Spleen (tissue), 11 donors: ENCODE measurements around the gene PDZD2. TPM values are rescaled to one million over a fixed set of nuclear protein-coding genes. Genes with fewer than 3 reads are reported as not detected.

Source experiments
- DNase-seq: peaks from one replicate; pipeline ENCODE4 v3.0.0-alpha.2; 2020
- H3K27ac ChIP-seq, 8 donors: fragments of 200-600 bp; sonication (generic) in 7 of 8; 1 replicate in 4 of 8; 2 replicates in 4 of 8; pipeline versions ENCODE4 v1.5.0 to v1.8.0; 2016 to 2021; ENCODE audit warnings: inconsistent platforms in 4 of 8, mild to moderate bottlenecking in 4 of 8, moderate library complexity in 1 of 8
- H3K27me3 ChIP-seq, 7 donors: fragments of 200-600 bp; sonication (generic) in 6 of 7; replicated peaks in 1 of 7; 1 replicate in 4 of 7; 2 replicates in 3 of 7; pipeline versions ENCODE4 v1.5.0 to v1.8.0; 2016 to 2021; ENCODE audit warnings: inconsistent platforms in 3 of 7, mild to moderate bottlenecking in 1 of 7
- H3K36me3 ChIP-seq, 6 donors: fragments of 200-600 bp; sonication (generic) in 5 of 6; 1 replicate in 4 of 6; 2 replicates in 2 of 6; pipeline versions ENCODE4 v1.5.0 to v1.8.0; 2016 to 2021; ENCODE audit warnings: inconsistent platforms in 2 of 6
- H3K4me1 ChIP-seq, 6 donors: fragments of 200-600 bp; sonication (generic) in 5 of 6; 1 replicate in 3 of 6; 2 replicates in 3 of 6; pipeline versions ENCODE4 v1.5.0 to v1.8.0; 2016 to 2021; ENCODE audit warnings: inconsistent platforms in 3 of 6
- H3K4me3 ChIP-seq, 8 donors: fragments of 200-600 bp; sonication (generic) in 7 of 8; 1 replicate in 4 of 8; 2 replicates in 4 of 8; pipeline versions ENCODE4 v1.5.0 to v1.8.0; 2016 to 2021; ENCODE audit warnings: inconsistent platforms in 4 of 8, mild to moderate bottlenecking in 4 of 8, moderate library complexity in 2 of 8
- H3K9me3 ChIP-seq, 8 donors: fragments of 200-600 bp; sonication (generic) in 7 of 8; 1 replicate in 4 of 8; 2 replicates in 4 of 8; pipeline versions ENCODE4 v1.5.0 to v1.8.0; 2016 to 2021; ENCODE audit warnings: inconsistent platforms in 4 of 8
- POLR2A ChIP-seq, 3 donors: fragments of 450-650 bp; IDR thresholded peaks; one replicate each; pipeline ENCODE4 v1.5.1; 2017; ENCODE audit warnings: antibody characterized with exemption in 3 of 3, mild to moderate bottlenecking in 1 of 3
- POLR2AphosphoS5 ChIP-seq, 3 donors: sonication (generic); formaldehyde crosslinking; IDR thresholded peaks; one replicate each; pipeline ENCODE4 v1.5.1; 2017; ENCODE audit warnings: antibody characterized with exemption in 3 of 3
- WGBS, 5 donors: extraction: QIAGEN DNeasy Blood & Tissue Kit in 3 of 5; methylation state at CpG; one replicate each; pipeline versions ENCODE4 v1.1.5 to v1.1.7; 2013 to 2018; 5-methylcytosine and 5-hydroxymethylcytosine counted together
- intact Hi-C: fragments of 100-400 bp; cut with DNase I; formaldehyde crosslinking; loops from one replicate; pipeline ENCODE4 v1.15.0; 2023; ENCODE audit warnings: low total_unique reads
- polyA plus RNA-seq, 3 donors: library from polyadenylated mRNA; stranded (reverse); fragments of 200-250 nt; gene quantifications; one replicate each; pipeline ENCODE4 v1.2.1, GENCODE V29; 2013
- total RNA-seq, 7 donors: library from RNA; depleted of rRNA in 3 of 7; stranded (reverse); fragments of >200 nt in 3 of 7; fragmentation: NEBNext Ultra II Directional in 4 of 7; extraction: Animal tissue kit (Norgen Biotek cat#: 25700) in 4 of 7; gene quantifications; one replicate each; pipeline versions ENCODE4 v1.1.0 to v1.2.1, GENCODE V29; 2016 to 2021
- TF ChIP-seq, protein P1 (sequence below), 11 experiments: fragments of 200-600 bp in 7 of 11; fragments of 450-650 bp in 4 of 11; sonication (generic) in 4 of 11; IDR thresholded peaks in 8 of 11; conservative IDR thresholded peaks in 3 of 11; 1 replicate in 7 of 11; 2 replicates in 4 of 11; pipeline versions ENCODE4 v1.4.0 to v1.8.0; 2016 to 2021; ENCODE audit warnings: antibody characterized with exemption in 11 of 11, inconsistent platforms in 4 of 11, mild to moderate bottlenecking in 1 of 11
- donor health status: healthy with polysubstance abuse.
- donor health status: DM: no; HTN: no; CAD: no; lungs with moderate emphysema.
- donor health status: DM: no; HTN: no; CAD: no.
- donor health status: Bipolar disorder and iron deficiency.
- donor health status: healthy.
- donor health status: DM: no; HTN: no; CAD: no.
- donor health status: DM: yes; HTN: yes; CAD: no.

Gene PDZD2
- total and polyA plus RNA-seq, 10 donors, result 0.09 to 4.7 (median 2.4) TPM

- intact Hi-C loops, result no loop called here
- no peak for DNase-seq
- H3K4me1 ChIP-seq, result no peaks in the 10 kb centered on the region
- H3K27ac ChIP-seq, result no peak overlapping the region
- no peaks in the 10 kb centered on the region for H3K9me3 ChIP-seq
- no peaks in the 10 kb centered on the region for H3K27me3 ChIP-seq
- no peak for TF ChIP-seq POLR2AphosphoS5 (IDR thresholded peaks at IDR 0.05)
- TF ChIP-seq, protein P1, sequence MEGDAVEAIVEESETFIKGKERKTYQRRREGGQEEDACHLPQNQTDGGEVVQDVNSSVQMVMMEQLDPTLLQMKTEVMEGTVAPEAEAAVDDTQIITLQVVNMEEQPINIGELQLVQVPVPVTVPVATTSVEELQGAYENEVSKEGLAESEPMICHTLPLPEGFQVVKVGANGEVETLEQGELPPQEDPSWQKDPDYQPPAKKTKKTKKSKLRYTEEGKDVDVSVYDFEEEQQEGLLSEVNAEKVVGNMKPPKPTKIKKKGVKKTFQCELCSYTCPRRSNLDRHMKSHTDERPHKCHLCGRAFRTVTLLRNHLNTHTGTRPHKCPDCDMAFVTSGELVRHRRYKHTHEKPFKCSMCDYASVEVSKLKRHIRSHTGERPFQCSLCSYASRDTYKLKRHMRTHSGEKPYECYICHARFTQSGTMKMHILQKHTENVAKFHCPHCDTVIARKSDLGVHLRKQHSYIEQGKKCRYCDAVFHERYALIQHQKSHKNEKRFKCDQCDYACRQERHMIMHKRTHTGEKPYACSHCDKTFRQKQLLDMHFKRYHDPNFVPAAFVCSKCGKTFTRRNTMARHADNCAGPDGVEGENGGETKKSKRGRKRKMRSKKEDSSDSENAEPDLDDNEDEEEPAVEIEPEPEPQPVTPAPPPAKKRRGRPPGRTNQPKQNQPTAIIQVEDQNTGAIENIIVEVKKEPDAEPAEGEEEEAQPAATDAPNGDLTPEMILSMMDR (IDR thresholded peaks at IDR 0.05 in 8 of 11, conservative IDR thresholded peaks at IDR 0.05 in 3 of 11), result no peak
- TF ChIP-seq POLR2A (IDR thresholded peaks at IDR 0.05), result no peak
- H3K4me3 ChIP-seq, result no peak overlapping the region
- H3K36me3 ChIP-seq, result no peaks in the 10 kb centered on the region
- WGBS, 5 donors, result 58 to 89% (median 77%) methylated on average over 7 of the region's 7 CpGs
Measured at GRCh38 chr5:31890046-31890445, 251.1 kb downstream of the PDZD2 start.

DNA sequence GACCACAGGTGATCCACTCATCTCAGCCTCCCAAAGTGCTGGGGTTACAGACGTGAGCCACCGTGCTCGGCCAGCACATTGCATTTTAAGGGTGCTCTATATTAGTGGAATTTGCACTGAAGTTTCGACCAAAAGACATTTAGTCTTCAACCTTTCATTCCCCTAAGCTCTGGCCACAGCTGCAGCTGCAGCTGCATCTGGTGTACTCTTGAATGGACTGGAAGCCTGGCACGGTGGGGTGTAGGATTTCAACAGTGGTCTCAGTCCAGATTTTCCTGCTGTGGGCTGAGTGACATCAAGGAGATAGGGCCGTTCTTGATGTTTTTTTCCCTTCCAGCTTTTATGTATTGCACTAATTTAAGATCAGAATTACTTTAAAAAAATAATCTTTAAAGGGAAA lies 255.2 kb downstream of the PDZD2 start:
- intact Hi-C loops, result no loop called here
- no peak overlapping the region for H3K4me3 ChIP-seq
- H3K27ac ChIP-seq, result no peak overlapping the region
- H3K27me3 ChIP-seq, result no peaks in the 10 kb centered on the region
- H3K9me3 ChIP-seq, result no peaks in the 10 kb centered on the region
- H3K36me3 ChIP-seq, result no peaks in the 10 kb centered on the region
- 86 to 95% (median 89%) methylated on average over 6 of the region's 6 CpGs for WGBS, 5 donors
- TF ChIP-seq POLR2A (IDR thresholded peaks at IDR 0.05) (no peak), POLR2AphosphoS5 (IDR thresholded peaks at IDR 0.05) (no peak)
- TF ChIP-seq, protein P1 (IDR thresholded peaks at IDR 0.05 in 8 of 11, conservative IDR thresholded peaks at IDR 0.05 in 3 of 11), result no peak
- no peak for DNase-seq
- H3K4me1 ChIP-seq, result no peaks in the 10 kb centered on the region

- DNase-seq, result no peak
- H3K4me3 ChIP-seq, result no peak overlapping the region
- intact Hi-C loops, result no loop called here
- TF ChIP-seq POLR2AphosphoS5 (IDR thresholded peaks at IDR 0.05), result no peak
- H3K27me3 ChIP-seq, result no peaks in the 10 kb centered on the region
- H3K9me3 ChIP-seq, result no peaks in the 10 kb centered on the region
- H3K36me3 ChIP-seq, result no peaks in the 10 kb centered on the region
- H3K27ac ChIP-seq, result no peak overlapping the region
- WGBS, 5 donors, result 74 to 79% (median 77%) methylated on average over 2 of the region's 2 CpGs
- H3K4me1 ChIP-seq, result no peaks in the 10 kb centered on the region
Measured at GRCh38 chr5:31895199-31895820, 256.4 kb downstream of the PDZD2 start.

- TF ChIP-seq POLR2AphosphoS5 (IDR thresholded peaks at IDR 0.05) (no peak), POLR2A (IDR thresholded peaks at IDR 0.05) (no peak)
- TF ChIP-seq, protein P1 (IDR thresholded peaks at IDR 0.05 in 8 of 11, conservative IDR thresholded peaks at IDR 0.05 in 3 of 11), result no peak
- no peak overlapping the region for H3K27ac ChIP-seq
- intact Hi-C loops, result no loop called here
- no peaks in the 10 kb centered on the region for H3K4me1 ChIP-seq
- DNase-seq, result no peak
- 65 to 90% (median 73%) methylated on average over 6 of the region's 6 CpGs for WGBS, 5 donors
- H3K27me3 ChIP-seq, result no peaks in the 10 kb centered on the region
- H3K36me3 ChIP-seq, result no peaks in the 10 kb centered on the region
- no peak overlapping the region for H3K4me3 ChIP-seq
- H3K9me3 ChIP-seq, result no peaks in the 10 kb centered on the region
Measured at GRCh38 chr5:31898036-31898632, 259.2 kb downstream of the PDZD2 start.
